Endothelial cell of umbilical vein (primary cell): ENCODE results near the gene ST6GAL1. TPM values are rescaled to one million over a fixed set of nuclear protein-coding genes. Genes with fewer than 3 reads are reported as not detected.

Experiments
- BruUV-seq: library from RNA; stranded (reverse); fragments of 400-500 nt; replicated peaks from 2 replicates; lab custom pipeline; 2021; lab: Mats Ljungman, UMichigan
- CTCF ChIA-PET: fragments of 300-600, 350-600 bp; sonication (Branson Sonifier 250); formaldehyde crosslinking; loops from one replicate; lab custom pipeline; 2021; ENCODE audit warnings: antibody characterized with exemption, inconsistent platforms; lab: Charles Lee
- POLR2A ChIA-PET: fragments of 300-600, 350-600 bp; sonication (Branson Sonifier 250); formaldehyde crosslinking; loops from one replicate; lab custom pipeline; 2021; ENCODE audit warnings: antibody characterized with exemption, inconsistent platforms; lab: Charles Lee
- DNase-seq: peaks from one replicate; pipeline ENCODE4 v3.0.0-alpha.2; 2011; ENCODE audit warnings: low read depth, low spot score
- FAIRE-seq: peaks from 2 replicates; lab custom pipeline; 2011; peaks lifted over from hg19 to GRCh38; lab: Jason Lieb, UNC
- H2AFZ ChIP-seq: 2 replicates; pipeline ENCODE4 v1.6.0; 2012; ENCODE audit warnings: low read depth, low read length, control low read depth, inconsistent platforms
- H3K27ac ChIP-seq: 2 replicates; pipeline ENCODE4 v1.5.1; 2011; ENCODE audit warnings: low read depth, mild to moderate bottlenecking, control low read depth, low read length, moderate library complexity; ENCODE audit not compliant: insufficient read depth
- H3K27me3 ChIP-seq, 2 experiments: 2 replicates each; pipeline versions ENCODE4 v1.6.0 to v1.6.1; 2011; ENCODE audit warnings: low read length in 2 of 2, mixed read lengths in 1 of 2; ENCODE audit not compliant: control insufficient read depth in 2 of 2, insufficient read depth in 2 of 2
- H3K36me3 ChIP-seq, 2 experiments: 2 replicates in 1 of 2; 3 replicates in 1 of 2; pipeline ENCODE4 v1.5.1; 2011; ENCODE audit warnings: low read length in 2 of 2, mild to moderate bottlenecking in 1 of 2, moderate library complexity in 1 of 2; ENCODE audit not compliant: control insufficient read depth in 2 of 2, insufficient read depth in 2 of 2; ENCODE audit errors: extremely low read depth in 1 of 2
- H3K4me1 ChIP-seq: 3 replicates; pipeline ENCODE4 v1.5.1; 2011; ENCODE audit warnings: mild to moderate bottlenecking, low read length; ENCODE audit not compliant: control insufficient read depth, insufficient read depth; ENCODE audit errors: extremely low read depth
- H3K4me2 ChIP-seq: 2 replicates; pipeline ENCODE4 v1.6.1; 2011; ENCODE audit warnings: low read length, control low read depth, mixed read lengths; ENCODE audit not compliant: insufficient read depth
- H3K4me3 ChIP-seq, 3 experiments: fragments of 200-600 bp in 1 of 3; sonication (generic), shearing (Covaris generic) in 1 of 3; replicated peaks in 1 of 3; 2 replicates each; pipeline ENCODE4 v1.5.1; 2011 to 2016; ENCODE audit warnings: control low read depth in 3 of 3, low read length in 3 of 3, mild to moderate bottlenecking in 2 of 3, inconsistent platforms in 1 of 3, low read depth in 1 of 3, moderate library complexity in 1 of 3; ENCODE audit not compliant: insufficient read depth in 1 of 3
- H3K79me2 ChIP-seq: 2 replicates; pipeline ENCODE4 v1.6.0; 2012; ENCODE audit warnings: low read length, inconsistent platforms; ENCODE audit not compliant: control insufficient read depth, insufficient read depth
- H3K9ac ChIP-seq: replicated peaks from 2 replicates; pipeline ENCODE3; 2011; ENCODE audit warnings: low read length, control low read depth; ENCODE audit not compliant: insufficient read depth; ENCODE audit errors: extremely low read depth
- H3K9me1 ChIP-seq: replicated peaks from 3 replicates; pipeline ENCODE4 v1.6.0; 2011; ENCODE audit warnings: mild to moderate bottlenecking, low read length; ENCODE audit not compliant: control insufficient read depth, insufficient read depth; ENCODE audit errors: extremely low read depth
- H3K9me3 ChIP-seq: replicated peaks from 2 replicates; pipeline ENCODE4 v1.5.1; 2012; ENCODE audit warnings: low read length, inconsistent platforms; ENCODE audit not compliant: control insufficient read depth, insufficient read depth
- H4K20me1 ChIP-seq: replicated peaks from 2 replicates; pipeline ENCODE3; 2011; ENCODE audit warnings: mild to moderate bottlenecking, low read length; ENCODE audit not compliant: control insufficient read depth, insufficient read depth; ENCODE audit errors: extremely low read depth
- CTCF ChIP-seq, 2 donors: IDR thresholded peaks; 1 replicate in 1 of 2; 2 replicates in 1 of 2; pipeline ENCODE4 v1.5.1; 2011; ENCODE audit warnings: low read length in 2 of 2, mild to moderate bottlenecking in 2 of 2, moderate library complexity in 2 of 2, control low read depth in 1 of 2, inconsistent platforms in 1 of 2, low read depth in 1 of 2; ENCODE audit not compliant: insufficient read depth in 1 of 2; ENCODE audit errors: extremely low read depth in 1 of 2
- EZH2 ChIP-seq: IDR thresholded peaks from 2 replicates; pipeline ENCODE4 v1.6.1; 2012; ENCODE audit warnings: borderline replicate concordance, low read depth, mild to moderate bottlenecking, moderate library complexity, low read length, inconsistent platforms; ENCODE audit not compliant: severe bottlenecking
- FOS ChIP-seq: IDR thresholded peaks from 2 replicates; pipeline ENCODE4 v1.6.1; 2011; ENCODE audit warnings: mild to moderate bottlenecking, low read length, moderate library complexity, borderline replicate concordance; ENCODE audit not compliant: insufficient read depth
- GATA2 ChIP-seq: IDR thresholded peaks from 2 replicates; pipeline ENCODE4 v1.7.0; 2011; ENCODE audit warnings: low read depth, mild to moderate bottlenecking, moderate library complexity, mixed read lengths, low read length; ENCODE audit not compliant: insufficient read length, insufficient read depth
- JUN ChIP-seq: IDR thresholded peaks from 2 replicates; pipeline ENCODE4 v1.6.1; 2011; ENCODE audit warnings: borderline replicate concordance, low read depth; ENCODE audit not compliant: insufficient read length, insufficient read depth
- MYC ChIP-seq: IDR thresholded peaks from one replicate; pipeline ENCODE4 v1.6.1; 2011; ENCODE audit warnings: mild to moderate bottlenecking, low read depth, low read length
- POLR2AphosphoS5 ChIP-seq: IDR thresholded peaks from 2 replicates; pipeline ENCODE4 v1.6.1; 2012; ENCODE audit warnings: low read depth, mild to moderate bottlenecking, control low read depth, low read length, moderate library complexity; ENCODE audit not compliant: insufficient read depth
- dilution Hi-C: fragments of 300-500 bp; cut with MboI; formaldehyde crosslinking; loops from one replicate; pipeline ENCODE4 v1.15.0; 2019; ENCODE audit warnings: low sequenced_read_pairs; ENCODE audit not compliant: extremely low pct_ligation_motif_present
- intact Hi-C: fragments of 100-400 bp; cut with micrococcal nuclease; formaldehyde crosslinking; loops from one replicate; pipeline ENCODE4 v1.10.0; 2022
- polyA plus RNA-seq, 4 experiments: library from polyadenylated mRNA; depleted of rRNA in 3 of 4; stranded (reverse) in 3 of 4; unstranded in 1 of 4; fragments of >200 nt; gene quantifications; 2 replicates each; pipeline versions ENCODE4 v1.2.1 to v1.2.3, GENCODE V29; 2011 to 2012; ENCODE audit warnings: missing spikeins in 1 of 4
- total RNA-seq: library from RNA; stranded (reverse); gene quantifications from 2 replicates; pipeline ENCODE4 v1.2.3, GENCODE V29; 2021

Gene ST6GAL1
- total and polyA plus RNA-seq, 2 donors (not counting 3 experiments of a cell fraction or from before 2014, with no cell fraction given), result 63.9 to 101 TPM

- no peaks in the 10 kb centered on the region for H3K27me3 ChIP-seq
- H3K36me3 ChIP-seq, result no peaks in the 10 kb centered on the region
- no peak overlapping the region for H3K4me3 ChIP-seq
- no peaks in the 10 kb centered on the region for H3K4me1 ChIP-seq
- H3K9me3 ChIP-seq, result no peaks in the 10 kb centered on the region
- H3K79me2 ChIP-seq, result no peaks in the 10 kb centered on the region
- no peak overlapping the region for H3K27ac ChIP-seq
- H2AFZ ChIP-seq, result no peak overlapping the region
- TF ChIP-seq CTCF (IDR thresholded peaks at IDR 0.05; ENCODE audit: extremely low read depth in 1 of 2, insufficient read depth in 1 of 2, low read depth in 1 of 2, low read length in 2 of 2), result peak; percentile 30 to 39
- no peak for TF ChIP-seq JUN
- no peak overlapping the region for H3K9ac ChIP-seq
- POLR2A ChIA-PET, result no interaction called here
- BruUV-seq, result no TSS peak
- intact Hi-C loops (loop anchor here (1.0 to 2.0 kb wide), 5 partner anchors 37 to 602 kb away; no protein-coding TSS in a partner anchor), dilution Hi-C loops (no loop called here)
- FAIRE-seq (peak; percentile 74), DNase-seq (peak; percentile 64)
- no peak overlapping the region for H3K4me2 ChIP-seq
- H4K20me1 ChIP-seq, result no peaks in the 10 kb centered on the region
- H3K9me1 ChIP-seq, result no peaks in the 10 kb centered on the region
- CTCF ChIA-PET, result interaction anchor here (0.7 to 5.2 kb wide), 33 partner anchors 8 to 602 kb away, joined by 3 to 364 read pairs (median 7); partner anchors contain the start of genes RPL39L and ST6GAL1
These were observed 182.8 kb downstream of the ST6GAL1 start for GRCh38 chr3:187112934-187113793.

GRCh38 chr3:187114511-187114910 is 184.2 kb downstream of the ST6GAL1 start:
- intact Hi-C loops (no loop called here), dilution Hi-C loops (no loop called here)
- Histone ChIP-seq H2AFZ (no peak overlapping the region), H3K4me2 (no peak overlapping the region), H3K9ac (no peak overlapping the region), H4K20me1 (no peaks in the 10 kb centered on the region), H3K9me3 (no peaks in the 10 kb centered on the region), H3K27me3 (no peaks in the 10 kb centered on the region), H3K27ac (no peak overlapping the region), H3K4me1 (no peaks in the 10 kb centered on the region), H3K79me2 (no peaks in the 10 kb centered on the region), H3K4me3 (no peak overlapping the region), H3K9me1 (no peaks in the 10 kb centered on the region), H3K36me3 (no peaks in the 10 kb centered on the region)
- FAIRE-seq (no peak), DNase-seq (no peak)
- ChIA-PET POLR2A (no interaction called here), CTCF (interaction anchor here (1.0 to 5.2 kb wide), 9 partner anchors 9 to 265 kb away, joined by 3 to 364 read pairs (median 38); partner anchors contain the start of gene RPL39L)
- TF ChIP-seq MYC, result no peak
- no peak for TF ChIP-seq FOS
- TF ChIP-seq POLR2AphosphoS5, result no peak
- no peak for TF ChIP-seq EZH2
- TF ChIP-seq GATA2, result no peak
- BruUV-seq, result no TSS peak
